ENCODE data around the gene IBSP. TPM values are rescaled to one million over a fixed set of nuclear protein-coding genes. Genes with fewer than 3 reads are reported as not detected.

IBSP gene
- not detected for total RNA-seq

- CTCF ChIA-PET, result interaction anchor here (0.7 kb wide), 1 partner anchor 10 kb away, joined by 3 read pairs; no protein-coding TSS in a partner anchor
- H3K36me3 Mint-ChIP-seq (ENCODE audit: low read depth), result no peaks in the 10 kb centered on the region
- DNase-seq, result no peak
- H3K27ac Mint-ChIP-seq, result no peak within 1 kb of the TSS
- no peaks in the 10 kb centered on the region for H3K9me3 Mint-ChIP-seq
- no peaks in the 10 kb centered on the region for H3K27me3 Mint-ChIP-seq (ENCODE audit: low read depth)
- intact Hi-C loops (cut with micrococcal nuclease), result no loop called here
- no peaks in the 10 kb centered on the region for H3K4me1 Mint-ChIP-seq (ENCODE audit: low read depth)
- H3K4me3 Mint-ChIP-seq, result no peak within 1 kb of the TSS
Observed at GRCh38 chr4:87799301-87800113, at the start of gene IBSP. Gene IBSP (plus strand): TSS chr4:87799554. CDS start chr4:87802362, 2,808 bp downstream.

GRCh38 chr4:87749883-87750282, 49.5 kb upstream of the IBSP start:
- Mint-ChIP-seq H3K27me3 (ENCODE audit: low read depth) (no peaks in the 10 kb centered on the region), H3K4me1 (ENCODE audit: low read depth) (no peaks in the 10 kb centered on the region)
- CTCF ChIA-PET, result no interaction called here

GRCh38 chr4:87758270-87758669, 41.1 kb upstream of the IBSP start:
- H3K36me3 Mint-ChIP-seq (ENCODE audit: low read depth), result no peaks in the 10 kb centered on the region
- H3K4me1 Mint-ChIP-seq (ENCODE audit: low read depth), result no peaks in the 10 kb centered on the region
- no peaks in the 10 kb centered on the region for H3K9me3 Mint-ChIP-seq
- peaks cover 3% of the 10 kb centered on the region for H3K27me3 Mint-ChIP-seq (ENCODE audit: low read depth)
- CTCF ChIA-PET, result no interaction called here
- intact Hi-C loops (cut with micrococcal nuclease), result no loop called here
- no peak for DNase-seq
- H3K27ac Mint-ChIP-seq, result no peak overlapping the region
- H3K4me3 Mint-ChIP-seq, result no peak overlapping the region

More at GRCh38 chr4:87749883-87750282, 49.5 kb upstream of the IBSP start:
- DNase-seq, result no peak
- Mint-ChIP-seq H3K4me3 (no peak overlapping the region), H3K9me3 (peaks cover 2% of the 10 kb centered on the region), H3K36me3 (ENCODE audit: low read depth) (no peaks in the 10 kb centered on the region), H3K27ac (no peak overlapping the region)
- intact Hi-C loops (cut with micrococcal nuclease), result no loop called here

GRCh38 chr4:87762311-87762710, 37.0 kb upstream of the IBSP start:
- Mint-ChIP-seq H3K36me3 (ENCODE audit: low read depth) (no peaks in the 10 kb centered on the region), H3K27me3 (ENCODE audit: low read depth) (peaks cover 3% of the 10 kb centered on the region), H3K4me3 (no peak overlapping the region), H3K27ac (no peak overlapping the region), H3K9me3 (peaks cover 3% of the 10 kb centered on the region), H3K4me1 (ENCODE audit: low read depth) (no peaks in the 10 kb centered on the region)
- intact Hi-C loops (cut with micrococcal nuclease), result no loop called here
- DNase-seq, result no peak
- CTCF ChIA-PET, result interaction anchor here (0.6 kb wide), 1 partner anchor 1793 kb away, joined by 3 read pairs; no protein-coding TSS in a partner anchor

- peaks cover 6% of the 10 kb centered on the region for H3K27me3 Mint-ChIP-seq (ENCODE audit: low read depth)
- CTCF ChIA-PET, result no interaction called here
- intact Hi-C loops (cut with micrococcal nuclease), result no loop called here
- no peaks in the 10 kb centered on the region for H3K9me3 Mint-ChIP-seq
- H3K4me3 Mint-ChIP-seq, result no peak overlapping the region
- no peak for DNase-seq
- no peak overlapping the region for H3K27ac Mint-ChIP-seq
- no peaks in the 10 kb centered on the region for H3K4me1 Mint-ChIP-seq (ENCODE audit: low read depth)
- H3K36me3 Mint-ChIP-seq (ENCODE audit: low read depth), result no peaks in the 10 kb centered on the region
Observed at GRCh38 chr4:87781569-87781968, 17.8 kb upstream of the IBSP start.

GRCh38 chr4:87783781-87784180, 15.6 kb upstream of the IBSP start:
- Mint-ChIP-seq H3K4me3 (no peak overlapping the region), H3K27ac (no peak overlapping the region), H3K9me3 (no peaks in the 10 kb centered on the region), H3K4me1 (ENCODE audit: low read depth) (no peaks in the 10 kb centered on the region), H3K36me3 (ENCODE audit: low read depth) (no peaks in the 10 kb centered on the region), H3K27me3 (ENCODE audit: low read depth) (peaks cover 5% of the 10 kb centered on the region)
- CTCF ChIA-PET, result no interaction called here
- intact Hi-C loops (cut with micrococcal nuclease), result no loop called here
- DNase-seq, result no peak

- intact Hi-C loops (cut with micrococcal nuclease), result no loop called here
- Mint-ChIP-seq H3K27ac (no peak overlapping the region), H3K9me3 (no peaks in the 10 kb centered on the region), H3K27me3 (ENCODE audit: low read depth) (peaks cover 2% of the 10 kb centered on the region), H3K4me1 (ENCODE audit: low read depth) (no peaks in the 10 kb centered on the region), H3K4me3 (no peak overlapping the region), H3K36me3 (ENCODE audit: low read depth) (no peaks in the 10 kb centered on the region)
- CTCF ChIA-PET, result no interaction called here
- DNase-seq, result no peak
Observed at GRCh38 chr4:87785731-87786509, 13.4 kb upstream of the IBSP start.

- no peak for DNase-seq
- intact Hi-C loops (cut with micrococcal nuclease), result no loop called here
- no peaks in the 10 kb centered on the region for H3K36me3 Mint-ChIP-seq (ENCODE audit: low read depth)
- H3K4me3 Mint-ChIP-seq, result no peak overlapping the region
- no peaks in the 10 kb centered on the region for H3K9me3 Mint-ChIP-seq
- H3K27ac Mint-ChIP-seq, result no peak overlapping the region
- no peaks in the 10 kb centered on the region for H3K4me1 Mint-ChIP-seq (ENCODE audit: low read depth)
- CTCF ChIA-PET, result no interaction called here
- H3K27me3 Mint-ChIP-seq (ENCODE audit: low read depth), result no peaks in the 10 kb centered on the region
Observed at GRCh38 chr4:87802858-87803257, 3.5 kb downstream of the IBSP start.

- Mint-ChIP-seq H3K4me1 (ENCODE audit: low read depth) (no peaks in the 10 kb centered on the region), H3K36me3 (ENCODE audit: low read depth) (no peaks in the 10 kb centered on the region), H3K27ac (no peak overlapping the region), H3K9me3 (no peaks in the 10 kb centered on the region), H3K27me3 (ENCODE audit: low read depth) (no peaks in the 10 kb centered on the region), H3K4me3 (no peak overlapping the region)
- intact Hi-C loops (cut with micrococcal nuclease), result no loop called here
- DNase-seq, result no peak
- CTCF ChIA-PET, result no interaction called here
Observed at GRCh38 chr4:87803421-87803820, 4.1 kb downstream of the IBSP start.

- CTCF ChIA-PET, result no interaction called here
- no peak overlapping the region for H3K4me3 Mint-ChIP-seq
- H3K27me3 Mint-ChIP-seq (ENCODE audit: low read depth), result no peaks in the 10 kb centered on the region
- no peaks in the 10 kb centered on the region for H3K9me3 Mint-ChIP-seq
- no peak overlapping the region for H3K27ac Mint-ChIP-seq
- no peak for DNase-seq
- no peaks in the 10 kb centered on the region for H3K4me1 Mint-ChIP-seq (ENCODE audit: low read depth)
- H3K36me3 Mint-ChIP-seq (ENCODE audit: low read depth), result no peaks in the 10 kb centered on the region
- intact Hi-C loops (cut with micrococcal nuclease), result no loop called here
Observed at GRCh38 chr4:87804871-87805270, 5.5 kb downstream of the IBSP start.

- Mint-ChIP-seq H3K4me1 (ENCODE audit: low read depth) (no peaks in the 10 kb centered on the region), H3K27me3 (ENCODE audit: low read depth) (no peaks in the 10 kb centered on the region), H3K4me3 (no peak overlapping the region), H3K27ac (no peak overlapping the region), H3K9me3 (no peaks in the 10 kb centered on the region), H3K36me3 (ENCODE audit: low read depth) (no peaks in the 10 kb centered on the region)
- CTCF ChIA-PET, result no interaction called here
- intact Hi-C loops (cut with micrococcal nuclease), result no loop called here
- no peak for DNase-seq
Observed at GRCh38 chr4:87805971-87806370, 6.6 kb downstream of the IBSP start.

- Mint-ChIP-seq H3K9me3 (no peaks in the 10 kb centered on the region), H3K4me3 (no peak overlapping the region), H3K36me3 (ENCODE audit: low read depth) (no peaks in the 10 kb centered on the region), H3K27me3 (ENCODE audit: low read depth) (no peaks in the 10 kb centered on the region), H3K27ac (no peak overlapping the region), H3K4me1 (ENCODE audit: low read depth) (no peaks in the 10 kb centered on the region)
- CTCF ChIA-PET, result no interaction called here
- no peak for DNase-seq
- intact Hi-C loops (cut with micrococcal nuclease), result no loop called here
Observed at GRCh38 chr4:87806520-87806919, 7.2 kb downstream of the IBSP start.

- Mint-ChIP-seq H3K27me3 (ENCODE audit: low read depth) (no peaks in the 10 kb centered on the region), H3K9me3 (no peaks in the 10 kb centered on the region), H3K4me3 (no peak overlapping the region), H3K4me1 (ENCODE audit: low read depth) (no peaks in the 10 kb centered on the region), H3K27ac (no peak overlapping the region), H3K36me3 (ENCODE audit: low read depth) (no peaks in the 10 kb centered on the region)
- intact Hi-C loops (cut with micrococcal nuclease), result no loop called here
- CTCF ChIA-PET, result interaction anchor here (0.6 to 0.7 kb wide), 2 partner anchors 36 to 61 kb away, joined by 3 to 4 read pairs; no protein-coding TSS in a partner anchor
- DNase-seq, result no peak
Observed at GRCh38 chr4:87807402-87807801, 8.0 kb downstream of the IBSP start.

Data from activated naive CD4-positive, alpha-beta T cell treated with anti-CD3 and anti-CD28 coated beads for 36 hours (primary cell).